Activated naive CD4-positive, alpha-beta T cell treated with anti-CD3 and anti-CD28 coated beads for 36 hours (primary cell): ENCODE results near the gene SIGMAR1. TPM values are rescaled to one million over a fixed set of nuclear protein-coding genes. Genes with fewer than 3 reads are reported as not detected.

Experiments
- CTCF ChIA-PET: fragments of 350-600 bp; sonication (Branson Sonifier 250); formaldehyde crosslinking; loops from one replicate; lab custom pipeline; 2021; ENCODE audit warnings: antibody characterized with exemption; lab: Charles Lee
- DNase-seq: peaks from one replicate; pipeline ENCODE4 v3.0.0-alpha.2; 2020
- H3K27ac Mint-ChIP-seq: one replicate; pipeline ENCODE4 v1.8.0; 2021; ENCODE audit warnings: mild to moderate bottlenecking, mixed read lengths
- H3K27me3 Mint-ChIP-seq: one replicate; pipeline ENCODE4 v1.8.0; 2021; ENCODE audit warnings: low read depth, mixed read lengths
- H3K36me3 Mint-ChIP-seq: one replicate; pipeline ENCODE4 v1.8.0; 2021; ENCODE audit warnings: low read depth, mixed read lengths
- H3K4me1 Mint-ChIP-seq: one replicate; pipeline ENCODE4 v1.8.0; 2021; ENCODE audit warnings: low read depth, mixed read lengths
- H3K4me3 Mint-ChIP-seq: one replicate; pipeline ENCODE4 v1.8.0; 2021; ENCODE audit warnings: mild to moderate bottlenecking, moderate library complexity, mixed read lengths
- H3K9me3 Mint-ChIP-seq: one replicate; pipeline ENCODE4 v1.8.0; 2021; ENCODE audit warnings: mixed read lengths
- intact Hi-C: fragments of 100-400 bp; cut with micrococcal nuclease; formaldehyde crosslinking; loops from one replicate; pipeline ENCODE4 v1.15.1; 2023
- total RNA-seq, 2 experiments: library from RNA; stranded (reverse); gene quantifications; one replicate each; pipeline ENCODE4 v1.2.3, GENCODE V29; 2021

The SIGMAR1 gene
- total RNA-seq, 2 experiments from 2014 or later, result 58.9 TPM

GRCh38 chr9:34665381-34666250, 28.0 kb upstream of the SIGMAR1 start:
- Mint-ChIP-seq H3K27me3 (no peaks in the 10 kb centered on the region), H3K4me3 (peak overlapping the region; percentile 77), H3K9me3 (peaks cover 17% of the 10 kb centered on the region), H3K4me1 (peaks cover 39% of the 10 kb centered on the region), H3K27ac (peak overlapping the region; percentile 80), H3K36me3 (peaks cover 10% of the 10 kb centered on the region)
- intact Hi-C loops, result loop anchor here (1.0 to 10.0 kb wide), 7 partner anchors 19 to 1469 kb away; partner anchors contain the start of genes GALT, GLIPR2, RPP25L and SIGMAR1
- CTCF ChIA-PET, result interaction anchor here (0.6 to 5.8 kb wide), 9 partner anchors 9 to 416 kb away, joined by 3 to 40 read pairs (median 4); partner anchors contain the start of genes GALT and SIGMAR1
- peak; percentile 93 for DNase-seq

- Mint-ChIP-seq H3K27me3 (no peaks in the 10 kb centered on the region), H3K9me3 (peaks cover 13% of the 10 kb centered on the region), H3K36me3 (peaks cover 12% of the 10 kb centered on the region), H3K27ac (no peak overlapping the region), H3K4me1 (peaks cover 41% of the 10 kb centered on the region), H3K4me3 (peak overlapping the region; percentile 77)
- intact Hi-C loops, result loop anchor here (1.0 to 10.0 kb wide), 7 partner anchors 19 to 1470 kb away; partner anchors contain the start of genes GALT, GLIPR2, RPP25L and SIGMAR1
- DNase-seq, result no peak
- CTCF ChIA-PET, result interaction anchor here (0.6 to 5.8 kb wide), 9 partner anchors 9 to 416 kb away, joined by 3 to 40 read pairs (median 3); partner anchors contain the start of genes CCL21, GALT and SIGMAR1
Measured at GRCh38 chr9:34665067-34665380, 27.4 kb upstream of the SIGMAR1 start.

- CTCF ChIA-PET, result interaction anchor here (0.7 to 5.8 kb wide), 12 partner anchors 8 to 51 kb away, joined by 3 to 40 read pairs (median 4); partner anchors contain the start of genes CCL21, GALT and SIGMAR1
- Mint-ChIP-seq H3K36me3 (peaks cover 10% of the 10 kb centered on the region), H3K27ac (peak overlapping the region; percentile 52), H3K4me1 (peaks cover 42% of the 10 kb centered on the region), H3K4me3 (peak overlapping the region; percentile 77), H3K27me3 (no peaks in the 10 kb centered on the region), H3K9me3 (peaks cover 9% of the 10 kb centered on the region)
- intact Hi-C loops, result loop anchor here (1.0 to 10.0 kb wide), 10 partner anchors 18 to 1470 kb away; partner anchors contain the start of genes DNAJB5, GALT, GLIPR2 and RPP25L
- DNase-seq, result peak; percentile 88
Measured at GRCh38 chr9:34664281-34665066, 26.9 kb upstream of the SIGMAR1 start.

GRCh38 chr9:34663303-34663605, 25.7 kb upstream of the SIGMAR1 start:
- intact Hi-C loops, result loop anchor here (5.0 to 10.0 kb wide), 3 partner anchors 324 to 1472 kb away; partner anchors contain the start of genes DNAJB5, GLIPR2 and TESK1
- Mint-ChIP-seq H3K4me1 (peaks cover 43% of the 10 kb centered on the region), H3K27ac (peak overlapping the region; percentile 74), H3K27me3 (no peaks in the 10 kb centered on the region), H3K9me3 (no peaks in the 10 kb centered on the region), H3K36me3 (peaks cover 3% of the 10 kb centered on the region), H3K4me3 (no peak overlapping the region)
- CTCF ChIA-PET, result interaction anchor here (1.0 to 5.8 kb wide), 7 partner anchors 12 to 284 kb away, joined by 3 to 40 read pairs (median 6); partner anchors contain the start of gene GALT
- no peak for DNase-seq

GRCh38 chr9:34662526-34663302, 25.1 kb upstream of the SIGMAR1 start, which contains the start of gene CCL27:
Gene CCL27, minus strand, starts transcription at chr9:34662657. Its CDS starts 24 bp downstream, at chr9:34662633.
- DNase-seq, result peak; percentile 17
- intact Hi-C loops, result loop anchor here (5.0 to 10.0 kb wide), 3 partner anchors 325 to 1472 kb away; partner anchors contain the start of genes DNAJB5, GLIPR2 and TESK1
- CTCF ChIA-PET, result interaction anchor here (0.6 to 5.8 kb wide), 9 partner anchors 13 to 284 kb away, joined by 3 to 40 read pairs (median 6); partner anchors contain the start of gene GALT
- H3K4me3 Mint-ChIP-seq, result no peak within 1 kb of the TSS
- H3K9me3 Mint-ChIP-seq, result no peaks in the 10 kb centered on the region
- H3K36me3 Mint-ChIP-seq, result peaks cover 3% of the 10 kb centered on the region
- H3K4me1 Mint-ChIP-seq, result peaks cover 43% of the 10 kb centered on the region
- H3K27me3 Mint-ChIP-seq, result no peaks in the 10 kb centered on the region
- peak within 1 kb of the TSS; percentile 74 for H3K27ac Mint-ChIP-seq

GRCh38 chr9:34659592-34660253, 22.1 kb upstream of the SIGMAR1 start:
- CTCF ChIA-PET, result interaction anchor here (0.8 to 5.8 kb wide), 3 partner anchors 12 to 43 kb away, joined by 3 to 40 read pairs (median 4); partner anchors contain the start of genes DCTN3 and GALT
- Mint-ChIP-seq H3K27ac (no peak overlapping the region), H3K27me3 (no peaks in the 10 kb centered on the region), H3K9me3 (no peaks in the 10 kb centered on the region), H3K4me1 (peaks cover 37% of the 10 kb centered on the region), H3K4me3 (no peak overlapping the region), H3K36me3 (peaks cover 3% of the 10 kb centered on the region)
- peak; percentile 45 for DNase-seq
- intact Hi-C loops, result loop anchor here (5.0 to 10.0 kb wide), 3 partner anchors 328 to 1475 kb away; partner anchors contain the start of genes DNAJB5, GLIPR2 and TESK1

- intact Hi-C loops, result no loop called here
- no peak for DNase-seq
- Mint-ChIP-seq H3K4me3 (no peak overlapping the region), H3K36me3 (peaks cover 3% of the 10 kb centered on the region), H3K9me3 (no peaks in the 10 kb centered on the region), H3K4me1 (peaks cover 24% of the 10 kb centered on the region), H3K27ac (no peak overlapping the region), H3K27me3 (no peaks in the 10 kb centered on the region)
- CTCF ChIA-PET, result no interaction called here
Measured at GRCh38 chr9:34658461-34658860, 20.9 kb upstream of the SIGMAR1 start.

GRCh38 chr9:34656992-34657391, 19.4 kb upstream of the SIGMAR1 start:
- intact Hi-C loops, result no loop called here
- no peaks in the 10 kb centered on the region for H3K27me3 Mint-ChIP-seq
- CTCF ChIA-PET, result interaction anchor here (1.1 kb wide), 1 partner anchor 8 kb away, joined by 3 read pairs; no protein-coding TSS in a partner anchor
- H3K4me3 Mint-ChIP-seq, result no peak overlapping the region
- H3K27ac Mint-ChIP-seq, result no peak overlapping the region
- peaks cover 3% of the 10 kb centered on the region for H3K36me3 Mint-ChIP-seq
- peaks cover 24% of the 10 kb centered on the region for H3K4me1 Mint-ChIP-seq
- no peak for DNase-seq
- H3K9me3 Mint-ChIP-seq, result no peaks in the 10 kb centered on the region

GRCh38 chr9:34655394-34655793, 17.8 kb upstream of the SIGMAR1 start:
- Mint-ChIP-seq H3K36me3 (peaks cover under 1% of the 10 kb centered on the region), H3K27me3 (no peaks in the 10 kb centered on the region), H3K4me3 (no peak overlapping the region), H3K9me3 (no peaks in the 10 kb centered on the region), H3K4me1 (peaks cover 15% of the 10 kb centered on the region), H3K27ac (no peak overlapping the region)
- intact Hi-C loops, result no loop called here
- CTCF ChIA-PET, result no interaction called here
- DNase-seq, result no peak

- Mint-ChIP-seq H3K27me3 (no peaks in the 10 kb centered on the region), H3K27ac (no peak overlapping the region), H3K9me3 (no peaks in the 10 kb centered on the region), H3K36me3 (peaks cover 2% of the 10 kb centered on the region), H3K4me1 (peaks cover 14% of the 10 kb centered on the region), H3K4me3 (no peak overlapping the region)
- no peak for DNase-seq
- CTCF ChIA-PET, result no interaction called here
- intact Hi-C loops, result no loop called here
Measured at GRCh38 chr9:34654323-34655051, 16.9 kb upstream of the SIGMAR1 start.
